ENCODE results near the gene GALNT4. TPM values are rescaled to one million over a fixed set of nuclear protein-coding genes. Genes with fewer than 3 reads are reported as not detected.

The GALNT4 gene
- total RNA-seq, 1 donor from 2014 or later = 2.8 TPM

GRCh38 chr12:89475203-89475990 is 49.2 kb downstream of the GALNT4 start:
- Histone ChIP-seq H3K4me3 (no peak overlapping the region), H2AFZ (replicated peaks) (no peak overlapping the region), H3K27ac (no peak overlapping the region), H4K20me1 (ENCODE audit: low read depth) (no peaks in the 10 kb centered on the region), H3K36me3 (no peaks in the 10 kb centered on the region), H3F3A (ENCODE audit: low read depth) (no peaks in the 10 kb centered on the region), H3K79me2 (ENCODE audit: low read depth) (no peaks in the 10 kb centered on the region), H3K4me2 (no peak overlapping the region), H3K9me3 (ENCODE audit: low read depth) (no peaks in the 10 kb centered on the region), H3K4me1 (no peaks in the 10 kb centered on the region), H3K9ac (no peak overlapping the region), H3K27me3 (no peaks in the 10 kb centered on the region)
- H3K4me3 Mint-ChIP-seq = no peak overlapping the region
- no peaks in the 10 kb centered on the region for H3K9me3 Mint-ChIP-seq
- H3K27ac Mint-ChIP-seq = no peak overlapping the region
- no peak for TF ChIP-seq EZH2phosphoT487 (IDR thresholded peaks at IDR 0.05)
- TF ChIP-seq, protein P1, sequence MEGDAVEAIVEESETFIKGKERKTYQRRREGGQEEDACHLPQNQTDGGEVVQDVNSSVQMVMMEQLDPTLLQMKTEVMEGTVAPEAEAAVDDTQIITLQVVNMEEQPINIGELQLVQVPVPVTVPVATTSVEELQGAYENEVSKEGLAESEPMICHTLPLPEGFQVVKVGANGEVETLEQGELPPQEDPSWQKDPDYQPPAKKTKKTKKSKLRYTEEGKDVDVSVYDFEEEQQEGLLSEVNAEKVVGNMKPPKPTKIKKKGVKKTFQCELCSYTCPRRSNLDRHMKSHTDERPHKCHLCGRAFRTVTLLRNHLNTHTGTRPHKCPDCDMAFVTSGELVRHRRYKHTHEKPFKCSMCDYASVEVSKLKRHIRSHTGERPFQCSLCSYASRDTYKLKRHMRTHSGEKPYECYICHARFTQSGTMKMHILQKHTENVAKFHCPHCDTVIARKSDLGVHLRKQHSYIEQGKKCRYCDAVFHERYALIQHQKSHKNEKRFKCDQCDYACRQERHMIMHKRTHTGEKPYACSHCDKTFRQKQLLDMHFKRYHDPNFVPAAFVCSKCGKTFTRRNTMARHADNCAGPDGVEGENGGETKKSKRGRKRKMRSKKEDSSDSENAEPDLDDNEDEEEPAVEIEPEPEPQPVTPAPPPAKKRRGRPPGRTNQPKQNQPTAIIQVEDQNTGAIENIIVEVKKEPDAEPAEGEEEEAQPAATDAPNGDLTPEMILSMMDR (IDR thresholded peaks at IDR 0.05) = no peak
- TF ChIP-seq EZH2 (IDR thresholded peaks at IDR 0.05) = no peak
- no peak for DNase-seq (ENCODE audit: low spot score)
- no peaks in the 10 kb centered on the region for H3K36me3 Mint-ChIP-seq
- H3K27me3 Mint-ChIP-seq (ENCODE audit: insufficient read depth, low read depth) = peaks cover 2% of the 10 kb centered on the region
- H3K4me1 Mint-ChIP-seq = no peaks in the 10 kb centered on the region

DNA sequence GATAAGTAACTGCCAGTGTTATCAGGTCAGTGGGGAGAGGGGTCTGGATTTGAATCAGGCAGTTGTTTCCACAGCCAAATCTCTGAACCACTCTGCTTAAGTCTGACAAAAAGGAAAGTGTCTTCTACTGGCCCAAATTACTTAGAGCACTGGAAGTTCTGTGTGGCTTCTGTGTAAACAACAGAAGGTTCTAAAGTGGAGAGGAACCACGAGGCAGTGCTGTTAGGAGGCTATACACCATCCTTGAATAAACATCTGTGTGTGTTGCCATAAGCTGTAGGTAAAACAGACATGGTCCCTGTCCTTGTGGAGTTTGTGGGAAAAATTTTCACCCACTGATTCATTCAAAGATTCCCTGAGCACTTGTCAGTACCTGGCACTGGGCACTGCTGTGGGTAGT is 50.0 kb downstream of the GALNT4 start:
- Mint-ChIP-seq H3K9me3 (no peaks in the 10 kb centered on the region), H3K4me3 (no peak overlapping the region), H3K36me3 (no peaks in the 10 kb centered on the region), H3K4me1 (no peaks in the 10 kb centered on the region), H3K27ac (no peak overlapping the region), H3K27me3 (ENCODE audit: insufficient read depth, low read depth) (peaks cover 2% of the 10 kb centered on the region)
- Histone ChIP-seq H4K20me1 (ENCODE audit: low read depth) (no peaks in the 10 kb centered on the region), H3K9ac (no peak overlapping the region), H3K27me3 (no peaks in the 10 kb centered on the region), H2AFZ (replicated peaks) (no peak overlapping the region), H3K4me3 (no peak overlapping the region), H3K27ac (no peak overlapping the region), H3K79me2 (ENCODE audit: low read depth) (no peaks in the 10 kb centered on the region), H3K9me3 (ENCODE audit: low read depth) (no peaks in the 10 kb centered on the region), H3K4me2 (no peak overlapping the region), H3F3A (ENCODE audit: low read depth) (no peaks in the 10 kb centered on the region), H3K4me1 (no peaks in the 10 kb centered on the region), H3K36me3 (no peaks in the 10 kb centered on the region)
- DNase-seq (ENCODE audit: low spot score) = no peak
- no peak for TF ChIP-seq EZH2 (IDR thresholded peaks at IDR 0.05)
- TF ChIP-seq, protein P1 (IDR thresholded peaks at IDR 0.05) = no peak
- TF ChIP-seq EZH2phosphoT487 (IDR thresholded peaks at IDR 0.05) = no peak

Small RNAs within 50 kb of the gene (small RNA-seq; reads per million reads assigned to genes)
- gene AC025034.2 (not detected), gene POC1B-GALNT4 (not detected)

Other genes with a start within 250 kb of the GALNT4 start
- gene DUSP6, start 172.3 kb downstream of the GALNT4 start, total RNA-seq (ENCODE audit: low replicate concordance) = 12.5 and 23.6 TPM in 2 replicates
- gene POC1B, start 1.3 kb upstream of the GALNT4 start, total RNA-seq (ENCODE audit: low replicate concordance) = 32.4 and 40.3 TPM in 2 replicates
- 97.5 and 177 TPM in 2 replicates for gene ATP2B1, start 184.0 kb upstream of the GALNT4 start, total RNA-seq (ENCODE audit: low replicate concordance)